Liver (tissue), 3 donors: ENCODE results near the gene ALG3.

Experiments
- RAD21 ChIP-seq, 2 donors: IDR thresholded peaks; 2 replicates each; pipeline ENCODE4 v1.6.1; 2016; ENCODE audit warnings: antibody characterized with exemption in 2 of 2, mild to moderate bottlenecking in 2 of 2
- REST ChIP-seq: IDR thresholded peaks from 2 replicates; pipeline ENCODE4 v1.6.1; 2016; ENCODE audit warnings: antibody characterized with exemption, mild to moderate bottlenecking
- SP1 ChIP-seq: IDR thresholded peaks from 2 replicates; pipeline ENCODE4 v1.6.1; 2018; ENCODE audit warnings: antibody characterized with exemption, mild to moderate bottlenecking
- TAF1 ChIP-seq: conservative IDR thresholded peaks from 2 replicates; pipeline ENCODE4 v1.6.1; 2016; ENCODE audit warnings: antibody characterized with exemption, mild to moderate bottlenecking
- YY1 ChIP-seq: IDR thresholded peaks from 2 replicates; pipeline ENCODE4 v1.6.1; 2016; ENCODE audit warnings: antibody characterized with exemption, mild to moderate bottlenecking
- ZBTB33 ChIP-seq: IDR thresholded peaks from 2 replicates; pipeline ENCODE4 v1.6.1; 2016; ENCODE audit warnings: antibody characterized with exemption
- TF ChIP-seq, protein P1 (sequence below): fragments of 150-350 bp; IDR thresholded peaks from 2 replicates; pipeline ENCODE4 v1.5.1; 2017; ENCODE audit warnings: improper control_type of control experiment, low read depth, low read length; ENCODE audit not compliant: missing input control
- TF ChIP-seq, protein P2 (sequence below): IDR thresholded peaks from 2 replicates; pipeline ENCODE4 v1.6.1; 2016; ENCODE audit warnings: antibody characterized with exemption
- donor health status: healthy.
- donor health status: healthy.

- TF ChIP-seq, protein P1, sequence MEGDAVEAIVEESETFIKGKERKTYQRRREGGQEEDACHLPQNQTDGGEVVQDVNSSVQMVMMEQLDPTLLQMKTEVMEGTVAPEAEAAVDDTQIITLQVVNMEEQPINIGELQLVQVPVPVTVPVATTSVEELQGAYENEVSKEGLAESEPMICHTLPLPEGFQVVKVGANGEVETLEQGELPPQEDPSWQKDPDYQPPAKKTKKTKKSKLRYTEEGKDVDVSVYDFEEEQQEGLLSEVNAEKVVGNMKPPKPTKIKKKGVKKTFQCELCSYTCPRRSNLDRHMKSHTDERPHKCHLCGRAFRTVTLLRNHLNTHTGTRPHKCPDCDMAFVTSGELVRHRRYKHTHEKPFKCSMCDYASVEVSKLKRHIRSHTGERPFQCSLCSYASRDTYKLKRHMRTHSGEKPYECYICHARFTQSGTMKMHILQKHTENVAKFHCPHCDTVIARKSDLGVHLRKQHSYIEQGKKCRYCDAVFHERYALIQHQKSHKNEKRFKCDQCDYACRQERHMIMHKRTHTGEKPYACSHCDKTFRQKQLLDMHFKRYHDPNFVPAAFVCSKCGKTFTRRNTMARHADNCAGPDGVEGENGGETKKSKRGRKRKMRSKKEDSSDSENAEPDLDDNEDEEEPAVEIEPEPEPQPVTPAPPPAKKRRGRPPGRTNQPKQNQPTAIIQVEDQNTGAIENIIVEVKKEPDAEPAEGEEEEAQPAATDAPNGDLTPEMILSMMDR, result no peak
- TF ChIP-seq, protein P2, sequence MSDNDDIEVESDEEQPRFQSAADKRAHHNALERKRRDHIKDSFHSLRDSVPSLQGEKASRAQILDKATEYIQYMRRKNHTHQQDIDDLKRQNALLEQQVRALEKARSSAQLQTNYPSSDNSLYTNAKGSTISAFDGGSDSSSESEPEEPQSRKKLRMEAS, result no peak
- TF ChIP-seq YY1 (no peak), REST (no peak), SP1 (no peak), TAF1 (no peak), RAD21 (IDR thresholded peaks at IDR 0.05) (no peak), ZBTB33 (no peak)
Observed at GRCh38 chr3:184257083-184257915, 8.5 kb upstream of the ALG3 start.
